Bronchial epithelial cell (primary cell): Measurements from ENCODE around the gene SURF2. TPM values are rescaled to one million over a fixed set of nuclear protein-coding genes. Genes with fewer than 3 reads are reported as not detected.

ENCODE experiments used
- DNase-seq: peaks from one replicate; pipeline ENCODE4 v3.0.0-alpha.2; 2010; ENCODE audit warnings: low read depth
- FAIRE-seq: peaks from 2 replicates; lab custom pipeline; 2011; peaks lifted over from hg19 to GRCh38; lab: Jason Lieb, UNC
- H3K27me3 ChIP-seq: 2 replicates; pipeline ENCODE4 v1.5.1; 2011; ENCODE audit warnings: low read length; ENCODE audit not compliant: control insufficient read depth, insufficient read depth
- H3K36me3 ChIP-seq: 2 replicates; pipeline ENCODE4 v1.5.1; 2011; ENCODE audit warnings: low read length; ENCODE audit not compliant: control insufficient read depth, insufficient read depth
- H3K4me3 ChIP-seq: 2 replicates; pipeline ENCODE4 v1.5.1; 2011; ENCODE audit warnings: mild to moderate bottlenecking, low read depth, low read length, control low read depth
- CTCF ChIP-seq: IDR thresholded peaks from 2 replicates; pipeline ENCODE4 v1.5.1; 2011; ENCODE audit warnings: mild to moderate bottlenecking, moderate library complexity, low read length, control low read depth, inconsistent platforms; ENCODE audit not compliant: insufficient read depth, severe bottlenecking
- total RNA-seq: library from RNA; depleted of rRNA; stranded (reverse); fragments of >200 nt; gene quantifications from 2 replicates; pipeline ENCODE4 v1.2.1, GENCODE V29; 2014

Gene SURF2
- total RNA-seq, 1 donor from 2014 or later, result 46.6 TPM

GRCh38 chr9:133397895-133398294, 41.5 kb downstream of the SURF2 start:
- Histone ChIP-seq H3K4me3 (no peak overlapping the region), H3K36me3 (no peaks in the 10 kb centered on the region), H3K27me3 (peaks cover 2% of the 10 kb centered on the region)
- FAIRE-seq, result no peak
- no peak for DNase-seq
- TF ChIP-seq CTCF, result no peak

GRCh38 chr9:133400292-133400691, 43.9 kb downstream of the SURF2 start:
- Histone ChIP-seq H3K27me3 (no peaks in the 10 kb centered on the region), H3K4me3 (no peak overlapping the region), H3K36me3 (peaks cover 1% of the 10 kb centered on the region)
- FAIRE-seq (no peak), DNase-seq (no peak)
- no peak for TF ChIP-seq CTCF

- no peak for TF ChIP-seq CTCF
- FAIRE-seq, result no peak
- DNase-seq, result no peak
- H3K4me3 ChIP-seq, result no peak overlapping the region
- H3K36me3 ChIP-seq, result peaks cover 10% of the 10 kb centered on the region
- H3K27me3 ChIP-seq, result no peaks in the 10 kb centered on the region
These were observed 45.2 kb downstream of the SURF2 start for GRCh38 chr9:133401588-133401987.

GRCh38 chr9:133402689-133403088, 46.3 kb downstream of the SURF2 start:
- TF ChIP-seq CTCF, result no peak
- Histone ChIP-seq H3K36me3 (peaks cover 13% of the 10 kb centered on the region), H3K27me3 (no peaks in the 10 kb centered on the region), H3K4me3 (no peak overlapping the region)
- FAIRE-seq (no peak), DNase-seq (no peak)

GRCh38 chr9:133403766-133404453, 47.6 kb downstream of the SURF2 start:
- DNase-seq, result peak; percentile 62
- peak; percentile 82 for TF ChIP-seq CTCF
- H3K36me3 ChIP-seq, result peaks cover 16% of the 10 kb centered on the region
- no peak for FAIRE-seq
- no peaks in the 10 kb centered on the region for H3K27me3 ChIP-seq
- no peak overlapping the region for H3K4me3 ChIP-seq
